SIG-M5 treated with dmso at 0.1 percent for 504 hours (cell line): ENCODE measurements around the gene RSPH9.

Experiments used
- DNase-seq: peaks from one replicate; lab custom pipeline; 2025; ENCODE audit not compliant: unreplicated experiment; lab: John Stamatoyannopoulos, UW

The RSPH9 gene

DNA sequence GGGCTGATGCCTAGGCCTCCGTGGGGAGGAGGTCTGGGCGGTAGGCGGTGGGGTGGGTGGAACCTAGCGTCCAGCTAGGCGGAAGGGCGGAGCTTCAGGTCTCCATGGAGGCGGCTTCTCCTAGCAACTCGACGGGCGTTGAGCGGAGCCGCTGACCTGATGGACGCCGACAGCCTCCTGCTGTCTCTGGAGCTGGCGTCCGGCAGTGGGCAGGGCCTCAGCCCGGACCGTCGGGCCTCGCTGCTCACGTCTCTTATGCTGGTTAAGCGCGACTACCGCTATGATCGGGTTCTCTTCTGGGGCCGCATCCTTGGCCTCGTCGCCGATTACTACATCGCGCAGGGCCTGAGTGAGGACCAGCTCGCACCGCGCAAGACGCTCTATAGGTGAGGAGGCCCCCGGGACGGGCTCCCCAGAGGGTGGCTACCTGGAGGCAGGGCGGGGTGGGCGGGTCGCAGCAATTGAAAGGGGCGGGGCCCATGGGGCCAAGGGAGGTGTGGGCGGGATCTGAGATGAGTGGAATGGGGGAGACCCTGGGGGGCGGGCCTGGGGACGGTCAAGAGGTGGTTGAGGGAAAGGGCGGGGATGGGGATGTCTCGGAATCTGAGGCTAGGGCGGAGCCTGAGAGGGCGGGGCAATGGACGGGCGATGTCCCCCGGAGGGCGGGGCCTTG is at the start of gene RSPH9:
Gene RSPH9 (plus strand): TSS at position 97 of the 673 bp plus-strand sequence. CDS start 63 bp downstream, at position 160.
- DNase-seq = no peak

DNA sequence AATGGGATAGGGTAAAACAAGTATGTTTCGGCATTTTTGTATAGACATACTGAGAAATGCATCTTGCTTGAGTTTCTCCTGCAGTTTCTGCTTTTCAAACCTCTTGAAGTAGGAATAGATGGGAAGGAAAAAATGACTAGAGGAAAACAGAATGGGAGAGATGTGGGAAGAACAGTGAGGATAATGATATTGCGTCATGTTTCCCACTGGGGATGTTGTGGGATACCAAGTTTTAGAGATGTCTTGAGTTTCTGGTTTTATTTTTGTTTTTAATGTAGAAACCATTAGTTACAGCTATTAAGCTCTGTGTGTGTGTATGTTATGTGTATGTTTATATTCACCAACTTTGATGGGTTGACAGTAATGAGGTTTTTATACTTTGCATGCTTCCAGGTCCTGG is 44.2 kb upstream of the RSPH9 start:
- no peak for DNase-seq

DNA sequence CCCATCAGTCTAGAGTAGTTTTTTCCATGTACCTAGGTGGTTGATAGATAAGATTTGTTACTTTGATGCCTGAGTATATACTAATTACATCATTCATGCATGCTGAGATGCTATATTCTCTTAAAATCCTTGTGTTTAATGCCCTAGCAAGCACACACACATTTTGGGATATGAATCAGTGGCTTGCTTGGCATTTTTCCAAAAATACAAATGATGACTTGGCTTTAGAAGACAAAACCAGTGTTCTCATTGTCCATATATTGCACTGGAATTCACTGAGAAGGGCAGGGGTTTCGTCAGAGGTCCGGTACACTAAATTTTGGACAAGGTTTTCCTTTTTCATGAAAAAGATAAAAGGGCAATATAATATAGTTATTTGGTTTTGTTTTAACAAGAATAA is 40.7 kb upstream of the RSPH9 start:
- DNase-seq = no peak

DNA sequence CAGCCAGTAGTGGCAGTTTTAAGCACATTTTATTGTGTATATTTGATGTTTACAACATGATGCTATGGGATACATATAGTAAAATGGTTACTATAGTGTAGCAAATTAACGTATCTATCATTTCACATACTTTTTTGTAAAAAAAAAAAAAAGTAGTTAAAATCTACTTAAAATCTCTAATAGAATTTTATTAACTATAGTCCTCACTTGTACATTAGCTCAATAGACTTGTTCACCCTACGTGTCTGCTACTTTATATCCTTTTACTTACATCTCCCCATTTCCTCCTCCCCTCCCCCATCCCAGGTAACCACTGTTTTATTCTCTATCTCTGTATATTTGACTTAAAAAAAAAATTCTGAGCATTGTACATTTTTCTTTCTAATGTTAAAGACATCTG is 38.8 kb upstream of the RSPH9 start:
- no peak for DNase-seq

GRCh38 chr6:43608310-43608763 is 36.5 kb upstream of the RSPH9 start:
- peak; percentile 53 for DNase-seq

GRCh38 chr6:43608807-43609206 is 36.0 kb upstream of the RSPH9 start:
- DNase-seq = no peak

- DNase-seq = no peak
Observed at GRCh38 chr6:43609402-43609801, 35.4 kb upstream of the RSPH9 start.

DNA sequence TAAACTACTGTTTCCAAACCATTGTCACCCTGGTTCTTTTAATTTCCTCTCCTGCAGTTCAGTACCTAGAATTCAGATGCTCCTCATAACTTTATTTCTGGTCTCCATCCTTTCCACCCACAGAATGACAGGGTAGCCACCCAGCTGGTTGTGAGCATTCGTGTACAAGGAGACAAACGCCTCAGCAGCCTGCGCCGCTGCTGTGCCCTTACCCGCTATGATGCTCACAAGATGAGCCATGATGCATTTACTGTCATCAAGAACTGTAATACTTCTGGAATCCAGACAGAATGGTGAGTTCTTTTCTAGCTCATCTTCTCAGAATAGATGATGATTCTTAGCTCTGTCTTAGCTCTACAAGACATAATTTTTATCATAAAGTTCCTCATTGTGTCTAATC is 34.4 kb upstream of the RSPH9 start:
- no peak for DNase-seq

- DNase-seq = no peak
Observed at GRCh38 chr6:43613721-43614395, 31.0 kb upstream of the RSPH9 start.

DNA sequence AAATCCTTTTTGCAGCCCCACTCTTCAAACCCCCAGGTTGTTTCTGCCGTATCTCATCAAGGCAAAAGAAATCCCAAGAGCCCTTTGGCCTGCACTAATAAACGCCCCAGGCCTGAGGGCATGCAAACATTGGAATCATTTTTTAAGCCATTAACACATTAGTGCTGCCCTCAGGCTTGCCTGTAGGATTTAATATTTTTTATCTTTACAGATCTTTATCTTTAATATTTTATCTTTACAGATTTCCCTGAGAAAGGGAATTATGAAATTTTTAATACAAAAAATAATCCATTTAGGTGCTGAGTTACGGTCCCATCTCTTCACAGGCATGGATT is 30.5 kb upstream of the RSPH9 start:
- DNase-seq = no peak

GRCh38 chr6:43616725-43617472 is 27.9 kb upstream of the RSPH9 start:
- DNase-seq = no peak

GRCh38 chr6:43621078-43621835 is 23.6 kb upstream of the RSPH9 start:
- no peak for DNase-seq

GRCh38 chr6:43621836-43622180 is 23.0 kb upstream of the RSPH9 start:
- DNase-seq = no peak

GRCh38 chr6:43622541-43622940 is 22.3 kb upstream of the RSPH9 start:
- DNase-seq = no peak

GRCh38 chr6:43623880-43624785 is 20.7 kb upstream of the RSPH9 start:
- no peak for DNase-seq

DNA sequence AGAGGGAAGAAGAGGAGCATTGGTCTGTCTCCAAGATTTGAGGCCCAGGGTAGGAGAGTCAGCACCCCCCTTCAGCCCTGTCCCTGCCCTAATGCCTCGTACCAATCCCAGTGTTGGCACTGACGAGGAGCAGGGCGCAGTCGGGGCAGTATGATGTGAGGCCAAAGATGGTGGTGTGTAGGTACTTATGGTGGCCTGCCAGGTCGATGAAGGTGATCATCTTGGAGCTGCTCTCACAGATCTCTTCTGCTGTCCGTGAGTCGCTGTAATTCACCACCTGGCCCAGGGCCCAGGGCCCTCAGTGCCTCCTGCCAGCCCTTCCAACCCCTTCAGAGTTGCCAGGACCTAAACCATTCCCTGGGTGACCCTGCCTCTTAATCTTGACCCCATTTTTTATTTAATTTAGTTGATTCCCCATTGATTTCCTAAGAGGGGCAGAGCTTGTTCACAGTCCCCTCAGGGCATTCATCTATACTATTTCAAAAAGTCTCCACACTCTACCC is 20.0 kb upstream of the RSPH9 start:
- DNase-seq = no peak

DNA sequence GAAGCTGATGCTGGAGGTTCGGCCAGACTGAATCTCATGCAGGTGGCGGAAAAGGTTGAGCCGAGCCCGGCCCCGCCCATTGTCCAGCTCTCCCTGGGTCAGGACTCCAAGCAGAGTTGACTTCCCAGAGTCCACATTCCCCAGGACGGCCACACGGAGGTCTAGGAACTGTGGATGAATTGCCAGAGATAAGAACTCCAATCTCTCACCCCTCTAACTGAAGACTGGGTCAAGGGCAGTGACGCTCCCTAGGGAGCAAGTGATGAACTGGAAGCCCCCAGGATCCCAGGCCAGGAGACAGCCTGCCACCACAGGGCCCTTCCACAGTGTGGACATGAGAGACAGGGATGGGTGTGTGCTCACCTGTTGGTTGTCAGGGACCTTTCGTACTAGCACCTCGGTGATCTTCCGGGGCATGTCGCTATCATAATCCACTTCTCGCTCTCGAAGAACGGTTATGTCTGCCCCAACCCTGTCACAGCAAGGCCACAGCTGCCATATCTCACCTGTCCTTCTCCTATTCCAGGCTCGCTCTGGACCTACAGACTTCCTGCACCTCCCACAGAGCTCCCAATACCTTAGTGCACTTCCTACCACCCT is 19.3 kb upstream of the RSPH9 start:
- DNase-seq = no peak

DNA sequence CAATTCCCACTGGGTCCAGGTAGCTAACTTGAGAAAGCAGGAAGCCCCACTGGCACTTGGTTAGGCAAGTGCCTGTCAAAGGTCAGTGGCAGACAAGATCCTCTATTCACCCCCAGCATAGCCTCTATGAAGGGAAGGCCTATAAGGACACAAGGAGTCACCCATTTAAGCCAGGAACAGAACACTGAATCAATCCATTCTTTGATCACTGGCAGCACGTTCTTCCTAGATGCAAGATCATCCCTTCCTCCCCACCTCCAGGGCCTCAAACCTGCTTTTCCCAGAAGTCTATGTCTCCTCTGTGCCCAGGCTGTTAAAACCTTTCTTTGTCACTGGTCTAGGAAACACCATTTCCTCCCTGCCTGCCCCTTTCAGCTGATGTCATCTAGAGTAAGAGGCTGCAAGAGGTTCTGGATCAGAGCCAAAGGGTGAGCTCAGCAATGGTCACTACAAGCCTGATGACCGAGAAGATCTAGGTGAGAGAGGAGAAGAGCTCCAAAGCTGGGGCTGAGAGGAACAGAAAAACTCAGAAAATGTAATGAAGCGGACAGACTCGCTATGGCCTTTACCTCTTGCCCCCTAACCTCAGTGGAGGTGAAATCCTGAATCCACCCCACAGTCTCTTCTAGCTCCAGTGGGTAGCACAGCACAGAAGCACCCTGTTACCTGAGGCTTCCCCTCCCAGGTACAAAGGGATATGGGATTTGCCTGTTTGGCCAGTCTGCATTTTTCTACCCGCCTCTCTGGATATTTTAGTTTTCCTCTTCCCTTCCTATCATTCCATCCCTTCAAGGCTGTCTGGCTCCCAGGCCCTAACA is 17.6 kb upstream of the RSPH9 start:
- peak; percentile 9 for DNase-seq
